ENCODE measurements around the gene POSTN.
"Not testable (repeated sequence)": the region's sequence is repeated elsewhere in the genome, so short reads cannot be mapped to it uniquely, and the experiment has no call there.

POSTN gene

GRCh38 chr13:37596805-37597204 is 1.8 kb downstream of the POSTN start:
- DNase-seq = no peak

- no peak for DNase-seq
Measured at GRCh38 chr13:37595162-37595561, 3.4 kb downstream of the POSTN start.

- DNase-seq = no peak
Measured at GRCh38 chr13:37594550-37594949, 4.0 kb downstream of the POSTN start.

- not testable (repeated sequence) for DNase-seq
Measured at GRCh38 chr13:37589381-37589780, 9.2 kb downstream of the POSTN start.

- DNase-seq = no peak
Measured at GRCh38 chr13:37587236-37587635, 11.3 kb downstream of the POSTN start.

- no peak for DNase-seq
Measured at GRCh38 chr13:37586164-37586563, 12.4 kb downstream of the POSTN start.

DNA sequence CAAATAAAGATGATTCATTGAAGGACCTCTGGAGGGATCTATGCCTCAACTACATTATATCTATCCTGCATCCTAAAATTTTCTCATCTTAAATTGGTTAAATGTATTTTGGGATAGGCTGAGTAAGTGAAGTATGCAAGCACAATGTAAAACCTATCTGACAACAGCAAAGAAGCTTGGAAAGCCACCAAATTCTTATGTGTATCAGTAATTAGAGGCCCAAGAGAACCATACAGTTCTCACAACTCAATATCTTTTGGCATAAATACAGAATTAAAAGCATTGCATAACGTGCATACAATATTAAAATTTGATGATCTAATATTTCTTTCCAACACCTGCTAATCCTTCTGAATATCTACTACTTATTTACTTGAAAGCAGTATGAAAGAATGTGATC is 13.0 kb downstream of the POSTN start:
- no peak for DNase-seq

- no peak for DNase-seq
Measured at GRCh38 chr13:37576601-37577000, 22.0 kb downstream of the POSTN start.

GRCh38 chr13:37565425-37565824 is 33.1 kb downstream of the POSTN start:
- DNase-seq = no peak

- no peak for DNase-seq
Measured at GRCh38 chr13:37561031-37561430, 37.5 kb downstream of the POSTN start.

DNA sequence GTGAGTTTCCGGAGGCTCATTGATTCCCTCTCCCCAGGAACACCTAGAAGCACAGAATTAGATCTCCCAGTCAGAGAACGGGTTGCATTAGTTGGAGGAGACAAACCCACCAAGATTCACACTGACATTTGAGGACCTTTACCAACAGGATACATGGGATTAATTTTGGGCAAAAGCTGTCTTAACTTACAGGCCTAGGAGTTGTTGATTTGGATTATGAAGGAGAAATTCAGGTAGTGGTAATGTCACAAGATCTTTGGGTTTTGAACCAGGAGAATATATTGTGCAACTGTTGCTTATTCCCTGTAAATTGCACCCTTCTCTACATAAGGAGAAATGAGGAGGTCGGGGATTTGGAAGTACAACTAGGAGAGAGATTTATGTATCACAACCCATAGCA is 38.0 kb downstream of the POSTN start:
- no peak for DNase-seq

DNA sequence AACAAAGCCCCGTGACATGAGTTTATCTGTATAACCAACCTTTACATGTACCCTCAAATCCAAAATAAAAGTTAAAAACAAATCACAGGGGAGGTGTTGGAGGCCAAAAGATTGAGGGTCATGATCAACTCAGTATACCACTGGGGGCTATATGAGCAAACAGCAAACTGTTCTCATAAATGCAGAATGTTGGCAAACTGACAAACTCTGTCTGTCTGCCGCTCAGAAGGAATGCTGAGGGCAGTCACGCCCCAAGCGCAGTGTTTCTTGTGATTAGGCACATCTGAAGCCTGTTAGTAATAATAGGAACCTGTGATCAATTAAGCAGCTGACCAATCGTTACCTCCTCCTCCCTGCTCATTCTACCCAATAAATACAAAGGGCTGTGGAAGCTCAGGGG is 39.8 kb downstream of the POSTN start:
- DNase-seq = not testable (repeated sequence)

- DNase-seq = no peak
Measured at GRCh38 chr13:37546087-37546486, 52.5 kb downstream of the POSTN start.

DNA sequence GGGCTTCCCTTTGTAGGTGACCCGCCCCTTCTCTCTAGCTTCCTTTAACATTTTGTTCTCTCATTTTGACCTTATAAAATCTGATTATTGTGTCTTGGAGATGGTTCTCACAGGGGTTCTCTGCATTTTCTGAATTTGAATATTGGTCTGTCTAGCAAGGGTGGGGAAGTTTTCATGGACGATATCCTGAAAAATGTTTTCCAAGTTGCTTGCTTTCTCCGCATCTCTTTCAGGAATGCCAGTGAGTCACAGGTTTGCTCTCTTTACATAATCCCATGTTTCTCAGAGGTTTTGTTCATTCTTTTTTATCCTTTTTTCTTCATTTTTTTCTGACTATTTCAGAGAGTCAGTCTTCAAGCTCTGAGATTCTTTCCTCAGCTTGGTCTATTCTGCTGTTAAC is 53.6 kb downstream of the POSTN start:
- DNase-seq = no peak

DNA sequence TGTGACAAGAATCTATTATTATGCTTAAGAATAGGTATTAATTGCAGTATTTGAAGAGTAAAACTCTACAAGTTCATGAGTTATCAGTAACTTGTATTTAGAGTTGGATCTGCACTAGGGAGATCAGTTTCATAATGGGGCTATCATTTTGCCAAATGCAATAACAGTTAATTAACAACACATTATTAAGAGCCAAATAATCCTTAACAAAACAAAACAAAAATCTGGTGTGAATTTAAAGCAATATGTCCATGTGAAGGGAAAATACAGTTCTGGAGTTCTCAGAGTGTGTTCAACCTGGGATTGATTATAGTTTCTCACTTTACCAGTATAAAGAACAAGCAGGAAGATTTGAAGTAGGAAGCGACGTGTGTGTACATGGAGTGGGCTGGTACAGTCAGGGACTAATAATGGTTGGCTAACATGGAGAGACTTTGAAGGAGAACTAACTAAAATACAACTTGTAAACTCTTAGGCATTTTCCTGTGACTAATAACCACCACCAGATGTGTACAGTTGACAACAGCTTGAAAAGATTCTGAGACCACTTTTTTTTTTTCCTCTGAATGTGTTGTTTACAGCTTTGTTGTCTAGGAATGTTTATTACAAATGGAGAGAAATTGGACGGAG is 58.5 kb downstream of the POSTN start:
- no peak for DNase-seq

- no peak for DNase-seq
Measured at GRCh38 chr13:37539170-37539569, 59.4 kb downstream of the POSTN start.

GRCh38 chr13:37535501-37535900 is 63.1 kb downstream of the POSTN start:
- no peak for DNase-seq

DNA sequence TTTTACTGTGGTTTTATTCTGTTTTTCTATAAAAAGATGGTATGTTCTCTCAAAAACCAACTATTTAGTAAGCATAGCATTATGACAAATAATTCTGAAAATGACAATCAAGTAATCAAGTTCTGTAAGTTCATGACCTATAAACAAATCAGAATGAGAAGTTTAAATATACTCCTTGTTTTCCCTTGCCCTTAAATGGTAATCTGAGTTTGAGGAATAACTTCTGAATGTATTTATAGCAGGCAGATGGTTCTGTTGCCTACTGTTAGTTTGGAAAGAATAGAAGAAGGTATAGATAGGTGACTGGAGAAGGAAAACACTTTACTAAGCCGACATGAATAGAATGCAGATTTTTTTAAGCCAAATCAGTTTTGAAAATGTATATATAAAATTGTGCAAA is 63.9 kb downstream of the POSTN start:
- no peak for DNase-seq

DNA sequence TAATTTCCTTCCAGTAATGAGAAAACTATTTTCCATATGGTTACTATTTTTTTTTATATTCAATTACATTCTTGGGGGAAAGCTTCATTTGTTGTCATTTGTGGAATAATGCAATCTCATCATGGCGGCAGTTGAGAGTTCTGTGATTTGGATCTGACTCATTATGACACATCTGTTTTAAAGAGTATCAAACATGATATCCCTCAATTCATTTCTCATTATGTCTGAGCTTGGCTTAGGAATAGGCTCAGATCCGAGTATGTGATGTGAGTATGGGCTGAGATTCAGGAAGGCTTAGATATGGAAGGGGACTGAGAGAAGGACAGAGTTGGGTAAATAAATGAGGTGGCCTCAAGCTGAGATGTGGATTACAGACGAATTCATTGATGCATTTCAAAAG is 64.4 kb downstream of the POSTN start:
- DNase-seq = no peak

DNA sequence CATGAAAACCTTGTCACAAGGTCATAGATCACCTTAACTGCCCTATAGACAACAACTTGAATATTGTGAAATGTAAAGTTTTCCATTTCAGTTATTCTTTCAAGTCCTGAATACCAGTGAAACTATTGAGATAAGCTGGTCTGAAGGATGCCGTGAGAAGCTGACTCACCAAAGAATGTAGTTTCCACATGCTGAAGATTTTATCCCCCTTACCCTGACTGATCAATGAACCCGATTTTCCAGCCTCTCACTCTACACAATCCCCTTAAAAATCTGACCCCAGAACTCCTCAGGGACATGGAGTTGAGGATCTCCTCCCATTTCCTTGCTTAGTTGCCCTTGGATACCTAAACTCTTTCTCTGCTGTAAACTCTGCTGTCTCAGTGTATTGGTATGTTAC is 67.5 kb downstream of the POSTN start:
- no peak for DNase-seq

- DNase-seq = no peak
Measured at GRCh38 chr13:37529751-37530385, 68.7 kb downstream of the POSTN start.

DNA sequence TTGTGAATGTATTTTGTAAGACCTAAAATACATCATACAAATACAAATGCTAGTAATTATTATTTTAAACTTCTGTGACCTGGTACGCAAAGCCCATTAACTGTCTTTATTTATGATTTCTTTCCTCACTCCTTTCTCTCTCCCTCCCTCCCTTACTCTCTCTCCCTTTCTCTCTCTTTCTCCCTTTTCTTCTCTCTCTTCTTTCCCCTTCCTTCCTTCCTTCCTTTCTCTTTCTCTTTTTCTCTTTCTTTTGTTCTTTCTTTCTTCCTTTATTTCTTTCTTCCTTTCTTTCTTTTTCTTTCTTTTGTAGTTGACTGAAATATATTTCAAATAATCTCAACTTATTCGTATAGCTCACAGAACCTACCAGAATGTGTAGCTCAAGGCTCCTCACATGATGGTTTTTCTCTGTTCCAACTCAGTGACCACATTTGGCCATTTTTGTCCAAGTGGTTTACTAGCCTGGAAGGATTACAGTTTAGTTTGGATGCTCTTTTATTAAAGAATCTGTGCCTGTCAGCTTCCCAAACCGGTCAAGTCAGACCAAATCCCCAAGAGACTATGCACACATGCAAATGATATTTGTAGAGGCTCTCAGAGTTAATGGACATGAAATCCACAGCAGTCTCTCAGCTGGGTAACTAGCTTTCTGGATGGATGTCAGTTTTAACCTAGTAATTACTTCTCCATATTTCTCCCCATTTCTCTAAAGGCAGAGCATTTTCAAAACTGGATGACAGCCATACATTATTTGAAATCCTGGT is 71.7 kb downstream of the POSTN start:
- DNase-seq = no peak

- DNase-seq = no peak
Measured at GRCh38 chr13:37515226-37515625, 83.3 kb downstream of the POSTN start.
